MCF 10A (cell line): ENCODE results near the gene MISP. TPM values are rescaled to one million over a fixed set of nuclear protein-coding genes. Genes with fewer than 3 reads are reported as not detected.

Experiments
- BruUV-seq: library from RNA; stranded (reverse); fragments of 400-500 nt; replicated peaks from 2 replicates; lab custom pipeline; 2021; lab: Mats Ljungman, UMichigan
- CTCF ChIA-PET: fragments of 300-600 bp; sonication (Branson Sonifier 250); formaldehyde crosslinking; extraction: SDS; loops from one replicate; lab custom pipeline; 2021; ENCODE audit warnings: antibody characterized with exemption, inconsistent platforms; lab: Yijun Ruan, JAX
- POLR2A ChIA-PET: fragments of 300-600, 350-650 bp; sonication (Branson Sonifier 250); formaldehyde crosslinking; extraction: SDS; loops from one replicate; lab custom pipeline; 2020; ENCODE audit warnings: antibody characterized with exemption, inconsistent platforms; lab: Yijun Ruan, JAX
- DNase-seq: peaks from one replicate; pipeline ENCODE4 v3.0.0-alpha.2; 2018; ENCODE audit not compliant: unreplicated experiment
- H3K27ac Mint-ChIP-seq: one replicate; pipeline ENCODE4 v1.8.0; 2022; ENCODE audit warnings: mild to moderate bottlenecking, low read depth, mixed read lengths; ENCODE audit not compliant: unreplicated experiment
- H3K27me3 Mint-ChIP-seq: one replicate; pipeline ENCODE4 v1.8.0; 2022; ENCODE audit warnings: mixed read lengths; ENCODE audit not compliant: insufficient read depth, unreplicated experiment
- H3K36me3 Mint-ChIP-seq: one replicate; pipeline ENCODE4 v1.8.0; 2022; ENCODE audit warnings: mild to moderate bottlenecking, moderate library complexity, mixed read lengths; ENCODE audit not compliant: insufficient read depth, unreplicated experiment
- H3K4me1 Mint-ChIP-seq: one replicate; pipeline ENCODE4 v1.8.0; 2022; ENCODE audit warnings: mixed read lengths; ENCODE audit not compliant: insufficient read depth, unreplicated experiment
- H3K4me3 Mint-ChIP-seq: one replicate; pipeline ENCODE4 v1.8.0; 2022; ENCODE audit warnings: mild to moderate bottlenecking, moderate library complexity, mixed read lengths; ENCODE audit not compliant: unreplicated experiment
- H3K9me3 Mint-ChIP-seq: one replicate; pipeline ENCODE4 v1.8.0; 2022; ENCODE audit warnings: mixed read lengths; ENCODE audit not compliant: unreplicated experiment
- intact Hi-C: fragments of 100-400 bp; cut with micrococcal nuclease; formaldehyde crosslinking; loops from 2 replicates; pipeline ENCODE4 v1.14.1; 2022
- total RNA-seq: library from RNA; stranded (reverse); gene quantifications from 2 replicates; pipeline ENCODE4 v1.2.3, GENCODE V29; 2022
- TF ChIP-seq, protein P1 (sequence below): fragments of 200-600 bp; IDR thresholded peaks from one replicate; pipeline ENCODE4 v1.8.0; 2022; ENCODE audit warnings: antibody characterized with exemption, mild to moderate bottlenecking; ENCODE audit not compliant: unreplicated experiment

MISP gene
- total RNA-seq, 1 experiment from 2014 or later, result 33.7 TPM

DNA sequence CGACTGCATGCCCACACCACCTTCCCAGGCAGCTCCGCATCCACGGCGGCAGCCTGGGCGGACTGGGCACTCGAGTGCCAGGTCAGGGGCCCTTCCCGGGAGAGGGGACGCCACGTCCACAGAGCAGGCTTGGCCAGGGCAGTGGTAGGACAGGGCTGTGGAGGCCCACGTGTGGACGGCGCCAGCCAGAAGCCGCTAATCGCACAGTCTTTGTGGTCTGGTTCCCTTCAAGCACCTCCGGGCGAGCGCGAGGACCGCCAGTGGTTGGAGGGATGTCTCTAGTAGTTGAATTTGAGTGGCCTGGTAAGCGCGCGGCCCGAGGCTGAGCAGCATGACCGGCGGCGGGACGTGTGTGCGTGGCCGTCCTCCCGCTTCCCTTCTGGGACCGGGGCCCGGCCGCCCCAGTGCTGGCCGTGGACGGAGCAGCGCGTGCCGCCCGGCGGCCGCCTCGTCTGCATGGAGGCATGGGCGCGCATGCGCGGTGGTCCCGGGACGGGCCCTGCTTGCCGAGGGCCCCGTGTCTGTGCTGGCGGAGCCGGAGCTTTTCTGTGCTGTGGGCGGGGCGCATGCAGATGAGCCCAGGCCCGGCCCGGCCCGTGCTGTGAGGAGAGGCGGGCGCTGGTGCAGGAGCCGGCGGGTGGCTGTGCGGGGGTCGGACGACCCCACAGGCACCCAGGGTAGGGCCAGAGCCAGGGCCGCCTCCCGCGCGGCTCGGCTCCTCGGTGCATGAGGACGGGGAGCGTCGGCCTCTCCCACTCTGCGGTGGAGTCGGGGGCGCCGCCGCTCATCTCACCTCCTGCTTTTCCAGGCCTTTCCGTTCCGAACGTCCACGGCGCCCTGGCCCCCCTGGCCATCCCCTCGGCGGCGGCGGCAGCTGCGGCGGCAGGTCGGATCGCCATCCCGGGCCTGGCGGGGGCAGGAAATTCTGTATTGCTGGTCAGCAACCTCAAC is 55.0 kb downstream of the MISP start:
- ChIA-PET POLR2A (interaction anchor here (0.7 kb wide), 1 partner anchor 143 kb away, joined by 3 read pairs; no protein-coding TSS in a partner anchor), CTCF (no interaction called here)
- BruUV-seq, result no TSS peak
- Mint-ChIP-seq H3K9me3 (no peaks in the 10 kb centered on the region), H3K27me3 (no peaks in the 10 kb centered on the region), H3K4me3 (no peak overlapping the region), H3K36me3 (peaks cover 77% of the 10 kb centered on the region), H3K27ac (no peak overlapping the region), H3K4me1 (peaks cover 16% of the 10 kb centered on the region)
- TF ChIP-seq, protein P1, sequence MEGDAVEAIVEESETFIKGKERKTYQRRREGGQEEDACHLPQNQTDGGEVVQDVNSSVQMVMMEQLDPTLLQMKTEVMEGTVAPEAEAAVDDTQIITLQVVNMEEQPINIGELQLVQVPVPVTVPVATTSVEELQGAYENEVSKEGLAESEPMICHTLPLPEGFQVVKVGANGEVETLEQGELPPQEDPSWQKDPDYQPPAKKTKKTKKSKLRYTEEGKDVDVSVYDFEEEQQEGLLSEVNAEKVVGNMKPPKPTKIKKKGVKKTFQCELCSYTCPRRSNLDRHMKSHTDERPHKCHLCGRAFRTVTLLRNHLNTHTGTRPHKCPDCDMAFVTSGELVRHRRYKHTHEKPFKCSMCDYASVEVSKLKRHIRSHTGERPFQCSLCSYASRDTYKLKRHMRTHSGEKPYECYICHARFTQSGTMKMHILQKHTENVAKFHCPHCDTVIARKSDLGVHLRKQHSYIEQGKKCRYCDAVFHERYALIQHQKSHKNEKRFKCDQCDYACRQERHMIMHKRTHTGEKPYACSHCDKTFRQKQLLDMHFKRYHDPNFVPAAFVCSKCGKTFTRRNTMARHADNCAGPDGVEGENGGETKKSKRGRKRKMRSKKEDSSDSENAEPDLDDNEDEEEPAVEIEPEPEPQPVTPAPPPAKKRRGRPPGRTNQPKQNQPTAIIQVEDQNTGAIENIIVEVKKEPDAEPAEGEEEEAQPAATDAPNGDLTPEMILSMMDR, result no peak
- no peak for DNase-seq
- intact Hi-C loops, result no loop called here

GRCh38 chr19:806815-807421 is 56.0 kb downstream of the MISP start:
- Mint-ChIP-seq H3K27me3 (no peaks in the 10 kb centered on the region), H3K4me1 (peaks cover 8% of the 10 kb centered on the region), H3K36me3 (peaks cover 82% of the 10 kb centered on the region), H3K4me3 (no peak overlapping the region), H3K9me3 (no peaks in the 10 kb centered on the region), H3K27ac (no peak overlapping the region)
- DNase-seq, result no peak
- BruUV-seq, result no TSS peak
- intact Hi-C loops, result no loop called here
- POLR2A ChIA-PET, result interaction anchor here (0.5 to 1.5 kb wide), 2 partner anchors 9 kb away, joined by 3 read pairs; no protein-coding TSS in a partner anchor
- CTCF ChIA-PET, result interaction anchor here (0.6 kb wide), 1 partner anchor 90 kb away, joined by 3 read pairs; no protein-coding TSS in a partner anchor
- TF ChIP-seq, protein P1, result no peak

DNA sequence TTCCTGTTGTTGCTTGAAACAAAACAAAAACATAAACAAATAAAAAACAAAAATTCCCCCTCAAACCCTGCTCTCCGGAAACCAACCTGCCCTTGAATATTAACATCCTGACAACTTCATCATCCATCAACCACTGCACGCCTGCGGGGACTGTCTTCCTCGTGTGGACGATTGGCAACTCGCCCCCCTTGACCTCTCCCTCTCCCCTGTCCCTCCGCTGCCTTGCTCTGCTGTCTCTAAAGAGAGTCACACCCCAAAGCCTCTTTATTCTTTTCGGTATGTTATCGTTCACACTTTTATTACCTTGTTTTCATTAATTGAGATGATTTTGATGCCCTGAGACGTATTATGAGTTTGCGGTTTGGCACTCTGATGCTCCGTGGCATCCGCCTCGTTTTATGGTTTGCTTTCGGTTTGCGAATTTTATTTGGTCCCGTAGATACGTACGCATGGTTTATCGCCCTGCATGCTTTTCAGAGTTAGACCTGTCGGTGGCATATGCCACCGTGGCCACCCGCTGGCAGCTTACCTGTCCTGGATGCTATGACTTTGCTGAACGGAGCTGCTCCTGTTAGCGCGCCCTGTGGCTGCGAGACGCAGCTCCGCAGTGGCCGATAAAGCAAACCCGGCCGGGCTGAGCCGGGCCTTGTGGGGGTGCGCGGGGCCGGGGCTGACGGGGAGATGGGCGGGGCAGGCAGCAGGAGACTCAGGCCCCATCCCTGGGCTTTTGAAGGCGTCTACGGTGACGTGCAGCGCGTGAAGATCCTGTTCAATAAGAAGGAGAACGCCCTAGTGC is 56.9 kb downstream of the MISP start:
- no peak for DNase-seq
- intact Hi-C loops, result no loop called here
- ChIA-PET CTCF (no interaction called here), POLR2A (interaction anchor here (1.3 to 1.5 kb wide), 2 partner anchors 10 kb away, joined by 3 read pairs; no protein-coding TSS in a partner anchor)
- TF ChIP-seq, protein P1, result no peak
- no peaks in the 10 kb centered on the region for H3K27me3 Mint-ChIP-seq
- H3K27ac Mint-ChIP-seq, result no peak overlapping the region
- no peak overlapping the region for H3K4me3 Mint-ChIP-seq
- H3K9me3 Mint-ChIP-seq, result no peaks in the 10 kb centered on the region
- BruUV-seq, result no TSS peak
- peaks cover 76% of the 10 kb centered on the region for H3K36me3 Mint-ChIP-seq
- H3K4me1 Mint-ChIP-seq, result no peaks in the 10 kb centered on the region
